ENCODE measurements around the gene FETUB.

GRCh38 chr3:186596568-186597287, 43.5 kb upstream of the FETUB start:
- TF ChIP-seq CTCF (IDR thresholded peaks at IDR 0.05), result no peak
- no peak for TF ChIP-seq POLR2A (IDR thresholded peaks at IDR 0.05)

Data from adrenal gland (tissue), 5 donors.